GM18507 (cell line): ENCODE data around the gene SDK2.

Experiments
- DNase-seq: peaks from one replicate; pipeline ENCODE4 v3.0.0; 2011; ENCODE audit warnings: low read depth; ENCODE audit not compliant: insufficient read length; ENCODE audit errors: extremely low spot score
- FAIRE-seq: peaks from 2 replicates; lab custom pipeline; 2011; peaks lifted over from hg19 to GRCh38; lab: Jason Lieb, UNC

The SDK2 gene

DNA sequence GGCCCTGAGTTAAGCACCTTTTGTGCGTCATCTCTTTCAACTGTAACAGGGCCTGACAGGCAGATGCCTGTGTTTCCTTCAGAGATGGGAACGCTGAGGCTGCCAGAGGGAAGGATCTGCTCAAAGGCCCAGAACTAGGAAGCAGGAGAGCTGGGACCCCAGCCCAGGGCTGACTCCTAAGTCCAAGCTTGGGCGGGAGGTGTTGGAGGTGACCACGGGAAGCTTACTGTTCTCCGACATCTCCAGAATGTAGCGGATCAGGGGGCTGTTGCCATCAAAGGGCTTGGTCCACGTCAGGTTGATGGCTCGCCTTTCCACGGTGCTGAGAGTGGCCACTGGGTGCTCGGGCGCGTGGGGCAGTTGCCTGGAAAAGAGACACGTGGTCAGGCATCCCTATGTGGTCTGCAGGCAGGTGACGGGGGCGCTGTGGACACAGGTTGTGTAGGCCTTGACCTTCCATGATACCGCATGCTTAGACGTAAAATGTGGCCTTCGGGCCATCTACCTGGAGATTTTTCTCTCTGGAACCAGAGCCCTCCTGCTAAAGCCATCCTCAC is 221.0 kb downstream of the SDK2 start:
- DNase-seq (no peak), FAIRE-seq (no peak)

DNA sequence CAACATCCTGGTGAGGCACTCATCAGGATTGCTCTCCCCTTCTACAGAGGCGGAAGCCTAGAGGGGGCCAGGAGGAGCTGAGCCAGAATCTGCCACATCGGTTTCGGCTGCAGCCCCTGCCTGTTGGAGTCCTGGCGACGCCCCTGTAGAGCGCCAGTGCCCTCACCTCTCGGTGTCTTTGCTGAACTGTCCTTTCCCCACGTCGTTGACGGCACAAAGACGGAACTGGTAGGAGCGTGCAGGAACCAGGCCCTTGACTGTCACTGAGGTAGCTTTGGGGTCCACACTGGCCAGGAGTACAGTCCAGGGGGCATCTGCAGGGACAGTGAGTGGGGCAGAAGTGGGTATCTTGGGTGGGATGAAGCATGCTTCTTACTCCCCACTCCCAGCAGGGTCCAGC is 222.1 kb downstream of the SDK2 start:
- FAIRE-seq (no peak), DNase-seq (no peak)

DNA sequence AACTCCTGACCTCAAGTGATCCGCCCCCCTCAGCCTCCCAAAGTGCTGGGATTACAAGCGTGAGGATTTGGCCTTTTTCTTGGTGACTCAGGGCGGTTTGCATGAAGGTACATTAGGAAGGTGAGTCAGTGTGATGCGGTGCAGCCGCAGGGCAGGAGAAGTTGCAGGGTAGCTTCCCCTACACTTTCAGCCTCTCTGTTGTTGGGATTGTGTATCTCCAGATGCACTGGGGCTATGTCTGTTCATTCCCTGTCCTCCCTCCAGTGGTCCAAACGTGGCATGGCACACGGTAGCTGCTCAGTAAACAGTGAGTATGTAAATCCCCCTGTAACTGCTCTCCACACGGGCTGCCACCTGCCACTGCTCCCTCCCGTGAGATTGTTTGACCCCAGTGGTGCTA is 223.3 kb downstream of the SDK2 start:
- FAIRE-seq (no peak), DNase-seq (no peak)

DNA sequence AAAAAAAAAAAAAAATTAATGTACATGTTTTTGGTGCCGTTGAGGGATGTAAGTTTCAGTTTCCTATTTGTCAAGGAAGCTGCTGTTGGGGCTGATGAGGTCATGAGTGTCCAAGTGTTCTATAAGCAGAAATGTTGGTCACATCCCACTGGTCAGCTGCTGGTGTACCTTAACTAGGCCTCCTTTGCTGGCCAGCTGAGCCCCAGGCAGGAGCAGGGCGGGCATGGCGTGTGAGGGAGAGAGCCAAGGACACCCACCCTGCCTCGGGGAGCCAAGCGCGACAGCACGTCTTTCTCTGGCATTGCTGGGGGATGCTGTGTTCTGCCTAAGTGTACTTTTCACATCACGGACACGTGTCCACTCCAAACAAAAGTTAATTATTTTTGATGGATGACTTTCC is 224.4 kb downstream of the SDK2 start:
- FAIRE-seq (no peak), DNase-seq (no peak)

DNA sequence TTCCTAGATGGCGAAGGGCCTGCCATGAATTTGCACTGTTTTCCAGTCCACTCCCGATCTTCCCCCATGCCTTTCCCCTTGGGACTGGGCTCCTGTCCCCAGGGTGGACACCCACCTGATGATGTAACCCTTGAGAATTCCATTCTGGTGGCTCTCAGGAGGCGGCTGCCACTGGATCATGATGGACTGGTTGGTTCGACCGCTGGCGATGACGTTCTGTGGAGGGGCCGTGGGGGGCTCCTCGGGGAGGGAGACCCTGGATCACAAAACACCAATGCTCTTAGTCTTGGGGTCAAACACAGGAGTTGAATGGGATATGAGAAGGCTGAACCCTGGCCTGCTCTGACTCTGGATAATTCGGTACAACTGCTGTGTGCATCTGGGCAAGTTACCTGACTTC is 225.2 kb downstream of the SDK2 start:
- no peak for DNase-seq
- FAIRE-seq = no peak

DNA sequence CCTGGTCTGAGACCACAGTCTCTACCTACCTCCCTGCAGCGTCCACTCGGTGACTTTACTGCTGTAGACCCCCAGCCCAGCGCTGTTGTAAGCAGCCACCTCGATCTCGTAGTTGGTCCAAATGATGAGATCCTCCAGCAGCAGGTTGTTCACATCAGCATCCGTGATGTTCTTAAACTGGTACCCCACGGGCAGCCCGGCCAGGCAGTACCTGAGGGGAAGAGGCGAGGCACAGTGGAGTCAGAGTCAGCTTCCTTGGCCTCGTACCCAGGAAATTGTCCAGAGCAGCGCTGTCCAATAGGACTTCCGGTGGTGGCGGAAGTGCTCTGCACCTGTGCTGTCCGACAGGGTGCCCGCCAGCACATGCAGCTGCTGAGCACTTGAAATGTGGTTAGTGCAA is 228.5 kb downstream of the SDK2 start:
- FAIRE-seq (no peak), DNase-seq (no peak)

DNA sequence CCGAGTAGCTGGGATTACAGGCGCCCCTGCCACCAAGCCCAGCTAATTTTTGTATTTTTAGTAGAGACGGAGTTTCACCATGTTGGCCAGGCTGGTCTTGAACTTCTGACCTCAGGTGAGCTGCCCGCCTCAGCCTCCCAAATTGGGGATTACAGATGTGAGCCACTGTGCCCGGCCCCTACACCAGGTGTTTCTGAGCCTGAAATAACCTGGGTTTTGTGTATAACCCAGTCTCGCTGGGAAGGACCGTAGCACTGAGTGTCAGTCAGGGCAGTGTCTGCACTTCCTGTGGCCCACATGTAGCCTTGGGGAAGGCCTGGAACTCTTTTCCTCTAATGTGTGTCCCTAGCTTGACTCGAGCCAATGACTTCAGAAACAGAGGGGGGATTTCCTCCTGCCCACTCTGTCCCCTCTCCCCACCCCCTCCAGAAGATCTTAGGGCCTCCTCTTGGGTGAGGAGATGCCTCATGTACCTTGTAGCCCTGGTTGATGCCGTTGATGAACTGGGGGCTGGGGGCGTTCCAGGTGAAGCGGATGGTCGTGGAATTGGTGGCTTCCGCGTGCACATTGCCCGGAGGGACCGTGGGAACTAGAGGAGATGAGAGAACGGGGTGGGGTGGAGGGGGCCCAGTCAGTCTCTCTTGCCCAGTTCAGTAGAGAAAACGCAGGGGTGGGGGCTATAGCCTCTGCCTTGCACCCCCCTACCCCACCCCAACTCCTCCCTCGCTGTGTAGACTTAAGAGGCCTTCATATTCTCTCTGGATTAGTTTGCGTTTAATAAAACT is 229.9 kb downstream of the SDK2 start:
- FAIRE-seq = no peak
- no peak for DNase-seq

DNA sequence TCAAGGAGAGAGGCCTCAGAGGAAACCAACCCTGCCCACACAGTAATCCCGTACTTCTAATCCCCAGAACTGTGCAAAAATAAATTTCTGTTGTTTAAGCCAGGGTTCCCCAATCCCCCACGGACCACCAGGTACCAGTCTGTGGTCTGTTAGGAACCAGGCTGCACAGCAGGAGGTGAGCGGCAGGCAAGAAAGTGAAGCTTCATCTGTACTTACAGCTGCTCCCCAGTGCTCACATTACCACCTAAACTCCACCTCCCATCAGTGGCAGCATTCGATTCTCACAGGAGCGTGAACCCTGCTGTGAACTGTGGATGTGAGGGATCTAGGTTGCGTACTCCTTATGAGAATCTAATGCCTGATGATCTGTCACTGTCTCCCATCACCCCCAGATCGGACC is 231.3 kb downstream of the SDK2 start:
- FAIRE-seq (no peak), DNase-seq (no peak)

DNA sequence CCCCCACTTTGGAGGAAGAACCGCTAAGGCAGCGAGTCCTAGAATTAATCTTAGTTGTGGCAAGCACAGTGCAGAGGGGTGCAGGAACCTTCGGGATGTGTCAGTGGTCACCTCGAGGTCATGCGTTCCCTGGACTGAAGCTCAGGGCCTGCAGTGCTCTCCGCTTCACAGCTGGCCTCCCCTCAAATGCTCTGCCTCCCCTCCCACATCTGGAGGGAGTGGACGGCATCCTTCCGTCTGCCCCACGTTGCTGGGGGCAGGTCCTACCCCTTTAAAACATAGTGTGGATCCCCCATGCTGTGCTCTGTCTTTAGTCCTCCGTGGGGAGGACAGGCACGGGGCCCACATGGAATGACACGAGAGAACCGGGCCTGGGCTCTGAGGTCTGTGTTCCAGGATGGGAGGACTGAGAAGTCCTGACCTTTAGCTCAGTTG is 232.9 kb downstream of the SDK2 start:
- no peak for DNase-seq
- no peak for FAIRE-seq

DNA sequence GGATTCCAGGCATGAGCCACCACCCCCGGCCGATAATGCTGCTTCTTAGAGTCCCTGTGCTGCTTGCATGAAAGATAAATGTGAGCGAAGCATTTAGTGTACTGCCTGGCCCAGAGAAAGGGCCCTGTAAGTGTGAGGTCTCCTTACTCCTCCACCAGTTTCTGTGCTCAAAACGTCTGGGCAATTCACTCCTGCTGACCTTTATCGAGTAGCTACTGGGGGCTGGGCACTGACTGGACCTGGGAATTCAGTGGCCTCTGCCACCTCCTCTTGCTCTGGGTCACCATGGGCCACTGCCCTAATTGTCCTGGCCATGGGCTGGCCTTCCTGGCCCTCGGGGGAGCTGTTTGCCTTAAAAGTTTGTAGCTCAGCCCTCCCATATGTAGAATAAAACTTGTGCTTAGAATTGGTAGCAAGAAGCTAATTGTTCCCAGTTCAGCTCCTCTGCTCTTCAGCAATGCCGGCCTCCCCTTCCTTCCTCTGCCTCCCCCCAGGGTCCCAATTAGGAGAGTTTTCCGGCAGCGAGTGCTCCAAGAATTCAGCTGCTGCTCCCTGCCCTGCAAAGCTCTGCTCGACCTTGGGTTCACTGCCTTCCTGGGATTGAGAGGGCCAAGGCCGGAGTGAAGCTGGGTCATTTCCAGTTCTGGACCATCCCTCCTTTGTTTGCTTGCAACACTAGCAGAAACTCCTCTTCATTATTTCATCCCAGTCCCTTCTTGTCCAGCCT is 233.5 kb downstream of the SDK2 start:
- no peak for DNase-seq

DNA sequence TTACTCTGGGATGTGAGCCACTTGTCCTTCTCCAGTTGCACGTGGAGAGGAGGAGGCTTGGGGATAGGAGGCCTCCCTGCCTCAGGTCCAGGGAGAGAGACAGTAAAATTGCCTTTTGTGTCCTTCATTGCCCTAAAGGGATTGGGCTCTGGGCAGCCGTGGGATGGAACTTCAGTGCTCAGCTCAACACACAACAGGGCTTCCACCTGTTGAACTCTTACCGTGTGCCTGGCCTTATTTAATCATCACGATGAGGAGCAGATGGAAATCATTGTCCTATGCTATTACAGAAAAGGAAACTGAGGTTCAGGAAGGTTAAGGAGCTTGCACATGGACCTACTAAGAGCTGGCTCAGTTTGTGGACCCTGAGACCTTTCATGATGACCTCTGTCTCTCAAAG is 240.0 kb downstream of the SDK2 start:
- FAIRE-seq = no peak
- DNase-seq = no peak

More for the DNA sequence above, 233.5 kb downstream of the SDK2 start:
- FAIRE-seq = no peak

DNA sequence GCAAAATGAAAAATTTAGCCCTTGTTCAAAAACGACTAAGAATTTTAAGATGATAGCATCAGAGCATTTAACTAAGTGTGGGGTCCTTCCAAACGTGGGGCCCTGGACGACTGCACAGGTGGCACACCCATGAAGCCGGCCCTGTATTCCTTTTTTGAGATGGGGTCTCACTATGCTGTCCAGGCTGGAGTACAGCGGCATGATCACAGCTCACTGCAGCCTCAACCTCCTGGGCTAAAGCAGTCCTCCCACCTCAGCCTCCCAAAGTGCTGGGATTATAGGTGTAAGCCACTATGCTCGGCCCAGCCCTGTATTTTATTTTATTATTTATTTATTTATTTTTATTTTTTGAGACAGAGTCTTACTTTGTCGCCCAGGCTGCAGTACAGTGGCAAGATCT is 241.8 kb downstream of the SDK2 start:
- FAIRE-seq (no peak), DNase-seq (no peak)

DNA sequence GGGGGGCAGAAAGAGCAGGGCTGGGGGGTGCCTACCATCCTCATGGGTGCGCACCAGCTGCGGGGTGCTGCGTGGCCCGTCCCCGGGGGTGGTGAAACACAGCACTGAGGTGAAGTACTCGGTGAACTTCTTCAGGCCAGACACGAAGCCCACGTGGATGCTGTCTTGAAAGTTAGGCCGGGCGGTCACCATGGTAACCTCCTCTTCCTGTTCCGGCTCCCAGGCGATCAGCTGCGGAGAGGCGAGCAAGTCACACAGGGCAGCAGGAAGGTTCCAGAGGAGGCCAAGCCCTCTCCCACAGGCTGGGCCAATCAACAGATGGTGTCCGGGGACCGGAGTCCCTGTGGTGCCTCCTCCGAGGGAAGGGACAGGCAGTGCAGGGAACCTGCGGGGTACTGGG is 242.3 kb downstream of the SDK2 start:
- no peak for FAIRE-seq
- DNase-seq = no peak

DNA sequence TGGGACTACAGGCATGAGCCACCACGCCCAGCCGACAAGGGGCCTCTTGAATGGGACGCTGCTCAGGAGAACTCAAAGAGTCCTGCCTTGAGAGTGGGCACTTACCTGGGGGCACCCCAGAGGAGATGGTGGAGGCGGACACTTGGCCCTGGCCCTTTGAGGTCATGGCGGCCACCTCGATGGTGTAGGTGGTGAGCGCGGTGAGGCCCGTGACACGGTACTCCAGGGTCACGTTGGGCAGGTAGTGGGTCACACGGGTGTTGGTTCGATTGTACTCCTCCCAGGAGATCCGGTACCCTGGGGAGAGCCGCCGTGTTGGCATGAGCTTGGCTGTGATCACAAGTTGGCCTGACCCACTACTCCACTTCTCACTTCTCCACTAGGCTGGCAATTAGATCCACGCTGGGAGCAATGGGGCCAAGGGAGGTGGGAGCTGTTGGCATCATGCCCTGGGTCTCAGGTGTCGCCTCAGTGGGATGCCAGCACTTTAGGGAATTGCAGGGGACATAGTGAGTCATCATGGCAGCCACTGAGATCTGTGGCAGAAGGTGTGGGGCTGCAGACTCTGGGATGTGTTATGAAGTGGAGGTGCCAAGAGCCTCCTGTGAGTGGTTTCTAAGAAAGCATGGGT is 243.2 kb downstream of the SDK2 start:
- FAIRE-seq = no peak
- DNase-seq = no peak

DNA sequence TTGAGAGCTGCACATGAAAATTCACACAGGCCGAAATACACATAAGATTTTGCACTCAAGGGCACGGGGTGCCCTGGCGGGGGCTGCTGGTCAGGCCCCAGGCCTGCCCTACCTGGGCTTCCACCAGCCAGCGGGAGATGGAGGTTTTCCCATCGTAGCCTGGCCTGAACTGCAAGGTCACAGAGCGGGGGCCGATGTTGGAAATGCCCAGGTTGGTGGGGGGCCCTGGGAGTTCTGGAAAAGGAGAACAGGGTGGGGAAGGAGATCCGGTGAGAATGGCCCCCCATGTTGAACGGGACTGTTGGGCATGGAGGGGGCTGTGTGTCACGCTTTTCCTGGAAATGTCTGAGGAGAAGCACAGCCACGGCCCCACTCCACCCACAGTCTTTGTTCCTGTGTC is 245.2 kb downstream of the SDK2 start:
- no peak for FAIRE-seq
- no peak for DNase-seq

DNA sequence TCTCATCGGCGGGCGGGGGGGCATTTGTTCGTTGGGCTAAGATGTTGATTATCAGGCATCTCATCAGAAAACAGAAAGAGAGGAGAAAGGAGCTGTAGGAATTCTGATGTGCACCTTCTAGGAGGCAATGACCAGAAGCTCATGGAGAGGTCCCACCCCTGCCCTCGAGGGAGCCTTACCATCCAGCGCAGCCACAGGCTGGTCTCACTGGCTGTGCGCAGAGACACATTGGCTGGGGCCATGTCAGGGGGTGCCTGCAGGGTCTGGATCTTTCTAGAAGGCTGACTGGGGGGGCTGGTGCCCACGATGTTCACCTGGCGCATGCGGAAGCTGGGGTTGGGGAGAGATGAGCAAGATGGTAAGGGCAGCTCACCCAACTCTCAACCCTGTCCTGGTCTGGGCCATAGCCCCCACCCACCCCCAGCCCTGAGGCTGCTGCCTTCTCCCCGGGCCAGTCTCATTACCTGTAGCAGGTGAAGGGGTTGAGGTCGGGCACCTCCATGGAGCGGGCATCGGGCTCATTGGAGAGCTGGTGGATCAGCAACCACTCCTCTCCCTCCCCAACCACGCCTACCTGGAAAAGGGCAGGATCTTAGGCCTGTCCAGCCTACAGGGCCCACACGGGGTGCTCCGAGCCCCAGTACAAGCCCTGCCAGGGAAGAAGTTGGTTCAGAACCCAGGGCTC is 246.2 kb downstream of the SDK2 start:
- no peak for DNase-seq
- no peak for FAIRE-seq

DNA sequence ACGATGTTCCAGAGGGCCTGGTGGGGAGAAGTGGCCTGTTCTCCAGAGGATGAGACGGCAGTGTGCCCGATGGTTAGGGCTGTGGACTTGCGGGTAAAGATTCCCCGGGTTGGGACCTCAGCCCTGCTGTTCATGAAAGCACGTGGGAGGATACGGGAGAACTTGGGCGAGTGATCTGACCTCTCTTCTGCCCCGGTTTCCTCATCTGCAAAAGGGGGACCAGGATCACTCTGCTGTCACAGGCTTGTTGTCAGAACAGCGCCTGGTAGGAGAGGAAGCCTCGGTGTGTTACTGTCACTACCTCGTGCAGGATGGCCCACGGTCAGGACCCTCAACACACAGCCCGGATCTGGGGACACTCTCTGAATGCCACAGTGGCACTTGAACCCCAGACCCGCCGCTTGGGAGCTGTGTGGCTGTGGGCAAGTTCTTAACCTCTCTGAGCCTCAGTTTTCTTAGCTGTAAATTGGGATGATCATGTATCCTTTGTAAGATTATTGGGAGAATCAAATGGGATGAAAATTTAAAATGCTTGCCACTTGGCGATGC is 246.9 kb downstream of the SDK2 start:
- DNase-seq (no peak), FAIRE-seq (no peak)

DNA sequence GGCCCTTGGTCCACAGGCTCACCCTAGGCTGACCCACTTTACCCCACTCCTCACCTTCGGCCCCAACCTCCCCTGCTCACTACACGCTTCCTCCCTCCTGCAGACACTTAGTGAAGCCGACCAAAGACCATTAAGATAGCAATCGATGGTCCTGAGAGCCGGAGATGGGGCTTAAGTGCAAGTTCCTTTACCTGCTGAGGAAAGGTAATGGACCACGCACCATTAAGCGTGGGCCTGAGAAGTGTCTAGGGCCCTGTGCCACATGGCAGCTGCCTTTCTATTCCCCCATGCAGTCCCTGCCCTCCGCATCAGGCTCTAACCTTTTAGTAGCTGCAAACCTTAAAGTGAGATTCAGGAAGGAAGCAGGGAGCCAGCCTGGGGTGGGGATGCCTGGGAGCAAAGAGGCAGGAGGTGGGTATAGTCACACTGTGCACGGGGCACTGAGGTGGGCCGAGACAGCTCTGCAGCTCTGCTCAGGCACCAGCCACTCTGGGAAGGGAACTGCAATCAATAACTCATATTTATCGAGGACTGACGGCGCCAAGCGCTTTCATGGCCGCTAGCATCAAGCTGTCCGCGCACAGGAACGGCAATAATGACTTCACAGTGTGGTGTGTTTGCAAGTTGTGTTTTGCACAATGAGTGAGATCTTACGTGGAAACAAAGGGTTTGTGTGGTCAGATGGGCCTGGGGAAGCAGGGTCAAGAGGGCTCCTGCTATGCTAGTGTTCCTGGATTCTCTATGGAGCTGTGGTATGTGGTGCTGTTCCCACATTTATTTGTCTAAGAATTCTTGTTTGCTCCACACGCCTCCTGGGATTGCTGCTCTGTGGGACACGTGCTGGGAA is 247.6 kb downstream of the SDK2 start:
- FAIRE-seq (no peak), DNase-seq (no peak)
